ENCODE results near the gene IL15.

GRCh38 chr4:141614878-141615586 lies 21.4 kb upstream of the IL15 start:
- TF ChIP-seq, protein P1, sequence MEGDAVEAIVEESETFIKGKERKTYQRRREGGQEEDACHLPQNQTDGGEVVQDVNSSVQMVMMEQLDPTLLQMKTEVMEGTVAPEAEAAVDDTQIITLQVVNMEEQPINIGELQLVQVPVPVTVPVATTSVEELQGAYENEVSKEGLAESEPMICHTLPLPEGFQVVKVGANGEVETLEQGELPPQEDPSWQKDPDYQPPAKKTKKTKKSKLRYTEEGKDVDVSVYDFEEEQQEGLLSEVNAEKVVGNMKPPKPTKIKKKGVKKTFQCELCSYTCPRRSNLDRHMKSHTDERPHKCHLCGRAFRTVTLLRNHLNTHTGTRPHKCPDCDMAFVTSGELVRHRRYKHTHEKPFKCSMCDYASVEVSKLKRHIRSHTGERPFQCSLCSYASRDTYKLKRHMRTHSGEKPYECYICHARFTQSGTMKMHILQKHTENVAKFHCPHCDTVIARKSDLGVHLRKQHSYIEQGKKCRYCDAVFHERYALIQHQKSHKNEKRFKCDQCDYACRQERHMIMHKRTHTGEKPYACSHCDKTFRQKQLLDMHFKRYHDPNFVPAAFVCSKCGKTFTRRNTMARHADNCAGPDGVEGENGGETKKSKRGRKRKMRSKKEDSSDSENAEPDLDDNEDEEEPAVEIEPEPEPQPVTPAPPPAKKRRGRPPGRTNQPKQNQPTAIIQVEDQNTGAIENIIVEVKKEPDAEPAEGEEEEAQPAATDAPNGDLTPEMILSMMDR (conservative IDR thresholded peaks at IDR 0.05; ENCODE audit: low read depth, low read length), result no peak
- no peak for TF ChIP-seq EZH2phosphoT487 (IDR thresholded peaks at IDR 0.05; ENCODE audit: borderline replicate concordance, low read length)
